ENCODE measurements around the gene CSNK1A1.

Gene CSNK1A1

GRCh38 chr5:149495673-149496072 lies 55.6 kb downstream of the CSNK1A1 start:
- no peaks in the 10 kb centered on the region for H3K4me1 ChIP-seq (ENCODE audit: control insufficient read depth, insufficient read depth, low read length, poor library complexity, severe bottlenecking)
- no peak overlapping the region for H3K4me3 ChIP-seq (ENCODE audit: insufficient read depth, low read depth, low read length, poor library complexity, severe bottlenecking)
- H3K27me3 ChIP-seq (replicated peaks; ENCODE audit: control insufficient read depth, insufficient read depth, low read length, poor library complexity, severe bottlenecking) = no peaks in the 10 kb centered on the region
- no peak overlapping the region for H3K27ac ChIP-seq (ENCODE audit: insufficient read depth, low read length, poor library complexity, severe bottlenecking)
- DNase-seq = no peak
- H3K9me3 ChIP-seq (ENCODE audit: control insufficient read depth, low read length) = no peaks in the 10 kb centered on the region
- H3K36me3 ChIP-seq (ENCODE audit: control insufficient read depth, insufficient read depth, low read length) = peaks cover 40% of the 10 kb centered on the region

- H3K27ac ChIP-seq (ENCODE audit: insufficient read depth, low read length, poor library complexity, severe bottlenecking) = no peak overlapping the region
- no peak for DNase-seq
- H3K4me3 ChIP-seq (ENCODE audit: insufficient read depth, low read depth, low read length, poor library complexity, severe bottlenecking) = no peak overlapping the region
- H3K27me3 ChIP-seq (replicated peaks; ENCODE audit: control insufficient read depth, insufficient read depth, low read length, poor library complexity, severe bottlenecking) = no peaks in the 10 kb centered on the region
- H3K4me1 ChIP-seq (ENCODE audit: control insufficient read depth, insufficient read depth, low read length, poor library complexity, severe bottlenecking) = no peaks in the 10 kb centered on the region
- no peaks in the 10 kb centered on the region for H3K9me3 ChIP-seq (ENCODE audit: control insufficient read depth, low read length)
- H3K36me3 ChIP-seq (ENCODE audit: control insufficient read depth, insufficient read depth, low read length) = peaks cover 21% of the 10 kb centered on the region
Measured at GRCh38 chr5:149493316-149493715, 57.9 kb downstream of the CSNK1A1 start.

GRCh38 chr5:149492781-149493180 lies 58.5 kb downstream of the CSNK1A1 start:
- no peak overlapping the region for H3K27ac ChIP-seq (ENCODE audit: insufficient read depth, low read length, poor library complexity, severe bottlenecking)
- no peak overlapping the region for H3K4me3 ChIP-seq (ENCODE audit: insufficient read depth, low read depth, low read length, poor library complexity, severe bottlenecking)
- H3K4me1 ChIP-seq (ENCODE audit: control insufficient read depth, insufficient read depth, low read length, poor library complexity, severe bottlenecking) = no peaks in the 10 kb centered on the region
- peaks cover 20% of the 10 kb centered on the region for H3K36me3 ChIP-seq (ENCODE audit: control insufficient read depth, insufficient read depth, low read length)
- H3K27me3 ChIP-seq (replicated peaks; ENCODE audit: control insufficient read depth, insufficient read depth, low read length, poor library complexity, severe bottlenecking) = no peaks in the 10 kb centered on the region
- DNase-seq = no peak
- H3K9me3 ChIP-seq (ENCODE audit: control insufficient read depth, low read length) = no peaks in the 10 kb centered on the region

GRCh38 chr5:149490599-149491485 lies 60.4 kb downstream of the CSNK1A1 start:
- H3K4me3 ChIP-seq (ENCODE audit: insufficient read depth, low read depth, low read length, poor library complexity, severe bottlenecking) = no peak overlapping the region
- no peaks in the 10 kb centered on the region for H3K27me3 ChIP-seq (replicated peaks; ENCODE audit: control insufficient read depth, insufficient read depth, low read length, poor library complexity, severe bottlenecking)
- H3K36me3 ChIP-seq (ENCODE audit: control insufficient read depth, insufficient read depth, low read length) = peaks cover 11% of the 10 kb centered on the region
- DNase-seq = no peak
- no peak overlapping the region for H3K27ac ChIP-seq (ENCODE audit: insufficient read depth, low read length, poor library complexity, severe bottlenecking)
- no peaks in the 10 kb centered on the region for H3K9me3 ChIP-seq (ENCODE audit: control insufficient read depth, low read length)
- no peaks in the 10 kb centered on the region for H3K4me1 ChIP-seq (ENCODE audit: control insufficient read depth, insufficient read depth, low read length, poor library complexity, severe bottlenecking)

- Histone ChIP-seq H3K4me1 (ENCODE audit: control insufficient read depth, insufficient read depth, low read length, poor library complexity, severe bottlenecking) (no peaks in the 10 kb centered on the region), H3K27ac (ENCODE audit: insufficient read depth, low read length, poor library complexity, severe bottlenecking) (no peak overlapping the region), H3K4me3 (ENCODE audit: insufficient read depth, low read depth, low read length, poor library complexity, severe bottlenecking) (no peak overlapping the region), H3K27me3 (replicated peaks; ENCODE audit: control insufficient read depth, insufficient read depth, low read length, poor library complexity, severe bottlenecking) (no peaks in the 10 kb centered on the region), H3K36me3 (ENCODE audit: control insufficient read depth, insufficient read depth, low read length) (peaks cover 11% of the 10 kb centered on the region), H3K9me3 (ENCODE audit: control insufficient read depth, low read length) (no peaks in the 10 kb centered on the region)
- DNase-seq = no peak
Measured at GRCh38 chr5:149489605-149490037, 61.6 kb downstream of the CSNK1A1 start.

GRCh38 chr5:149488645-149489306 lies 62.5 kb downstream of the CSNK1A1 start:
- no peaks in the 10 kb centered on the region for H3K4me1 ChIP-seq (ENCODE audit: control insufficient read depth, insufficient read depth, low read length, poor library complexity, severe bottlenecking)
- no peak overlapping the region for H3K27ac ChIP-seq (ENCODE audit: insufficient read depth, low read length, poor library complexity, severe bottlenecking)
- no peak overlapping the region for H3K4me3 ChIP-seq (ENCODE audit: insufficient read depth, low read depth, low read length, poor library complexity, severe bottlenecking)
- peaks cover 7% of the 10 kb centered on the region for H3K36me3 ChIP-seq (ENCODE audit: control insufficient read depth, insufficient read depth, low read length)
- no peaks in the 10 kb centered on the region for H3K27me3 ChIP-seq (replicated peaks; ENCODE audit: control insufficient read depth, insufficient read depth, low read length, poor library complexity, severe bottlenecking)
- DNase-seq = no peak
- H3K9me3 ChIP-seq (ENCODE audit: control insufficient read depth, low read length) = no peaks in the 10 kb centered on the region

- no peak for DNase-seq
- H3K4me3 ChIP-seq (ENCODE audit: insufficient read depth, low read depth, low read length, poor library complexity, severe bottlenecking) = no peak overlapping the region
- H3K27ac ChIP-seq (ENCODE audit: insufficient read depth, low read length, poor library complexity, severe bottlenecking) = no peak overlapping the region
- no peaks in the 10 kb centered on the region for H3K36me3 ChIP-seq (ENCODE audit: control insufficient read depth, insufficient read depth, low read length)
- no peaks in the 10 kb centered on the region for H3K27me3 ChIP-seq (replicated peaks; ENCODE audit: control insufficient read depth, insufficient read depth, low read length, poor library complexity, severe bottlenecking)
- H3K4me1 ChIP-seq (ENCODE audit: control insufficient read depth, insufficient read depth, low read length, poor library complexity, severe bottlenecking) = no peaks in the 10 kb centered on the region
- H3K9me3 ChIP-seq (ENCODE audit: control insufficient read depth, low read length) = no peaks in the 10 kb centered on the region
Measured at GRCh38 chr5:149487672-149488071, 63.6 kb downstream of the CSNK1A1 start.

- Histone ChIP-seq H3K9me3 (ENCODE audit: control insufficient read depth, low read length) (no peaks in the 10 kb centered on the region), H3K36me3 (ENCODE audit: control insufficient read depth, insufficient read depth, low read length) (no peaks in the 10 kb centered on the region), H3K4me1 (ENCODE audit: control insufficient read depth, insufficient read depth, low read length, poor library complexity, severe bottlenecking) (no peaks in the 10 kb centered on the region), H3K27me3 (replicated peaks; ENCODE audit: control insufficient read depth, insufficient read depth, low read length, poor library complexity, severe bottlenecking) (no peaks in the 10 kb centered on the region), H3K4me3 (ENCODE audit: insufficient read depth, low read depth, low read length, poor library complexity, severe bottlenecking) (no peak overlapping the region), H3K27ac (ENCODE audit: insufficient read depth, low read length, poor library complexity, severe bottlenecking) (no peak overlapping the region)
- no peak for DNase-seq
Measured at GRCh38 chr5:149486726-149487635, 64.3 kb downstream of the CSNK1A1 start.

GRCh38 chr5:149485655-149486615 lies 65.3 kb downstream of the CSNK1A1 start:
- Histone ChIP-seq H3K4me1 (ENCODE audit: control insufficient read depth, insufficient read depth, low read length, poor library complexity, severe bottlenecking) (no peaks in the 10 kb centered on the region), H3K27me3 (replicated peaks; ENCODE audit: control insufficient read depth, insufficient read depth, low read length, poor library complexity, severe bottlenecking) (no peaks in the 10 kb centered on the region), H3K27ac (ENCODE audit: insufficient read depth, low read length, poor library complexity, severe bottlenecking) (no peak overlapping the region), H3K9me3 (ENCODE audit: control insufficient read depth, low read length) (no peaks in the 10 kb centered on the region), H3K36me3 (ENCODE audit: control insufficient read depth, insufficient read depth, low read length) (no peaks in the 10 kb centered on the region), H3K4me3 (ENCODE audit: insufficient read depth, low read depth, low read length, poor library complexity, severe bottlenecking) (no peak overlapping the region)
- no peak for DNase-seq
